ENCODE measurements around the gene ERLEC1. TPM values are rescaled to one million over a fixed set of nuclear protein-coding genes. Genes with fewer than 3 reads are reported as not detected.
A peak's percentile ranks its signal among the peaks of the same experiment; 100 is the strongest.

ERLEC1 gene
- polyA plus RNA-seq: 10 to 100 TPM; 13.0 to 78.8 (median 31.2) TPM
- long read RNA-seq, donor 1: 0 reads
- long read RNA-seq, donor 2, partial matches to known transcripts: 0 of 5 reads
- long read RNA-seq, donor 2, other reads (novel, unspliced or antisense): 0 of 5 reads
- long read RNA-seq, donor 3, transcript ERLEC1-201 (14 exons, 2,433 nt): major isoform, 6 of 16 reads
- long read RNA-seq, donor 3, partial matches to known transcripts: 7 of 16 reads
- long read RNA-seq, donor 3, other reads (novel, unspliced or antisense): 0 of 16 reads
- long read RNA-seq, donor 4, partial matches to known transcripts: 0 of 1 reads
- long read RNA-seq, donor 4, other reads (novel, unspliced or antisense): 0 of 1 reads
- long read RNA-seq, donor 5, partial matches to known transcripts: 0 of 1 reads
- long read RNA-seq, donor 5, other reads (novel, unspliced or antisense): 0 of 1 reads
- long read RNA-seq, donor 6, transcript ERLEC1-201 (14 exons, 2,433 nt): major isoform, 13 of 19 reads
- long read RNA-seq, donor 6, partial matches to known transcripts: 5 of 19 reads
- long read RNA-seq, donor 6, other reads (novel, unspliced or antisense): 0 of 19 reads
- long read RNA-seq, donor 7: 0 reads
- long read RNA-seq, donor 8: 0 reads
- long read RNA-seq, donor 9, transcript ERLEC1-201 (14 exons, 2,433 nt): major isoform, 8 of 10 reads
- long read RNA-seq, donor 9, partial matches to known transcripts: 0 of 10 reads
- long read RNA-seq, donor 9, other reads (novel, unspliced or antisense): 0 of 10 reads
- long read RNA-seq, donor 10, transcript ERLEC1-201 (14 exons, 2,433 nt): major isoform, 10 of 24 reads
- long read RNA-seq, donor 10, partial matches to known transcripts: 10 of 24 reads
- long read RNA-seq, donor 10, other reads (novel, unspliced or antisense): 0 of 24 reads

GRCh38 chr2:53786705-53787613 is at the start of gene ERLEC1, which contains the start of gene ASB3:
Gene ERLEC1, plus strand, starts transcription at chr2:53787044. Its CDS starts 167 bp downstream, at chr2:53787211.
Gene ASB3, minus strand, starts transcription at chr2:53786953. Its CDS starts 21,381 bp downstream, at chr2:53765572.
- H3K27me3 ChIP-seq (ENCODE audit: control insufficient read depth in 3 of 3, insufficient read depth in 3 of 3, low read length in 3 of 3): no peaks in the 10 kb centered on the region
- no peak for FAIRE-seq
- peak; percentile 86 to 93 for DNase-seq
- peak within 1 kb of the TSS; percentile 63 to 89 (median 84) for H3K4me3 ChIP-seq (ENCODE audit: low read depth in 1 of 3, low read length in 3 of 3)
- peaks cover 0 to 1% (median 0%) of the 10 kb centered on the region in 3 donors for H3K36me3 ChIP-seq (ENCODE audit: control insufficient read depth in 3 of 3, insufficient read depth in 2 of 3, low read depth in 1 of 3, low read length in 3 of 3)
- peaks cover 6 to 12% (median 11%) of the 10 kb centered on the region in 3 donors for H3K4me1 ChIP-seq (ENCODE audit: control insufficient read depth in 3 of 3, insufficient read depth in 2 of 3, low read depth in 1 of 3, low read length in 2 of 3)
- 0% methylated on average over 54 to 77 of the region's 77 CpGs for WGBS, 3 donors
- peak within 1 kb of the TSS; percentile 75 to 87 (median 79) for H3K27ac ChIP-seq (ENCODE audit: low read depth in 1 of 3, low read length in 2 of 3)
- no peaks in the 10 kb centered on the region for H3K9me3 ChIP-seq (ENCODE audit: control insufficient read depth in 2 of 2, insufficient read depth in 1 of 2, low read depth in 1 of 2, low read length in 1 of 2)

- Histone ChIP-seq H3K36me3 (ENCODE audit: control insufficient read depth in 3 of 3, insufficient read depth in 2 of 3, low read depth in 1 of 3, low read length in 3 of 3) (peaks cover 0 to 7% (median 2%) of the 10 kb centered on the region in 3 donors), H3K4me3 (ENCODE audit: low read depth in 1 of 3, low read length in 3 of 3) (no peak overlapping the region), H3K4me1 (ENCODE audit: control insufficient read depth in 3 of 3, insufficient read depth in 2 of 3, low read depth in 1 of 3, low read length in 2 of 3) (no peaks in the 10 kb centered on the region), H3K27me3 (ENCODE audit: control insufficient read depth in 3 of 3, insufficient read depth in 3 of 3, low read length in 3 of 3) (no peaks in the 10 kb centered on the region), H3K9me3 (ENCODE audit: control insufficient read depth in 2 of 2, insufficient read depth in 1 of 2, low read depth in 1 of 2, low read length in 1 of 2) (no peaks in the 10 kb centered on the region), H3K27ac (ENCODE audit: low read depth in 1 of 3, low read length in 2 of 3) (no peak overlapping the region)
- DNase-seq (no peak), FAIRE-seq (no peak)
- 93 to 96% (median 95%) methylated on average over 5 of the region's 5 CpGs for WGBS, 3 donors
These were observed 49.8 kb upstream of the ERLEC1 start for GRCh38 chr2:53737091-53737490.

- Histone ChIP-seq H3K27ac (ENCODE audit: low read depth in 1 of 3, low read length in 2 of 3) (no peak overlapping the region), H3K4me3 (ENCODE audit: low read depth in 1 of 3, low read length in 3 of 3) (no peak overlapping the region), H3K36me3 (ENCODE audit: control insufficient read depth in 3 of 3, insufficient read depth in 2 of 3, low read depth in 1 of 3, low read length in 3 of 3) (peaks cover 0 to 2% (median 2%) of the 10 kb centered on the region in 3 donors), H3K27me3 (ENCODE audit: control insufficient read depth in 3 of 3, insufficient read depth in 3 of 3, low read length in 3 of 3) (no peaks in the 10 kb centered on the region), H3K4me1 (ENCODE audit: control insufficient read depth in 3 of 3, insufficient read depth in 2 of 3, low read depth in 1 of 3, low read length in 2 of 3) (no peaks in the 10 kb centered on the region), H3K9me3 (ENCODE audit: control insufficient read depth in 2 of 2, insufficient read depth in 1 of 2, low read depth in 1 of 2, low read length in 1 of 2) (no peaks in the 10 kb centered on the region)
- DNase-seq (no peak), FAIRE-seq (no peak)
- WGBS, 3 donors: 74 to 95% (median 83%) methylated on average over 1 of the region's 1 CpG
These were observed 47.8 kb upstream of the ERLEC1 start for GRCh38 chr2:53739032-53739431.

GRCh38 chr2:53740170-53740569 is 46.7 kb upstream of the ERLEC1 start:
- no peak overlapping the region for H3K4me3 ChIP-seq (ENCODE audit: low read depth in 1 of 3, low read length in 3 of 3)
- no peaks in the 10 kb centered on the region for H3K27me3 ChIP-seq (ENCODE audit: control insufficient read depth in 3 of 3, insufficient read depth in 3 of 3, low read length in 3 of 3)
- H3K27ac ChIP-seq (ENCODE audit: low read depth in 1 of 3, low read length in 2 of 3): no peak overlapping the region
- FAIRE-seq (peak; percentile 23), DNase-seq (peak; percentile 4)
- H3K9me3 ChIP-seq (ENCODE audit: control insufficient read depth in 2 of 2, insufficient read depth in 1 of 2, low read depth in 1 of 2, low read length in 1 of 2): no peaks in the 10 kb centered on the region
- no peaks in the 10 kb centered on the region for H3K4me1 ChIP-seq (ENCODE audit: control insufficient read depth in 3 of 3, insufficient read depth in 2 of 3, low read depth in 1 of 3, low read length in 2 of 3)
- peaks cover 0 to 3% (median 2%) of the 10 kb centered on the region in 3 donors for H3K36me3 ChIP-seq (ENCODE audit: control insufficient read depth in 3 of 3, insufficient read depth in 2 of 3, low read depth in 1 of 3, low read length in 3 of 3)

GRCh38 chr2:53744395-53745065 is 42.3 kb upstream of the ERLEC1 start:
- WGBS, 3 donors: 81 to 96% (median 87%) methylated on average over 2 of the region's 2 CpGs
- Histone ChIP-seq H3K4me1 (ENCODE audit: control insufficient read depth in 3 of 3, insufficient read depth in 2 of 3, low read depth in 1 of 3, low read length in 2 of 3) (no peaks in the 10 kb centered on the region), H3K36me3 (ENCODE audit: control insufficient read depth in 3 of 3, insufficient read depth in 2 of 3, low read depth in 1 of 3, low read length in 3 of 3) (peaks cover 0 to 6% (median 4%) of the 10 kb centered on the region in 3 donors), H3K4me3 (ENCODE audit: low read depth in 1 of 3, low read length in 3 of 3) (no peak overlapping the region), H3K9me3 (ENCODE audit: control insufficient read depth in 2 of 2, insufficient read depth in 1 of 2, low read depth in 1 of 2, low read length in 1 of 2) (no peaks in the 10 kb centered on the region), H3K27ac (ENCODE audit: low read depth in 1 of 3, low read length in 2 of 3) (no peak overlapping the region), H3K27me3 (ENCODE audit: control insufficient read depth in 3 of 3, insufficient read depth in 3 of 3, low read length in 3 of 3) (no peaks in the 10 kb centered on the region)
- DNase-seq (no peak), FAIRE-seq (no peak)

- Histone ChIP-seq H3K9me3 (ENCODE audit: control insufficient read depth in 2 of 2, insufficient read depth in 1 of 2, low read depth in 1 of 2, low read length in 1 of 2) (no peaks in the 10 kb centered on the region), H3K4me3 (ENCODE audit: low read depth in 1 of 3, low read length in 3 of 3) (no peak overlapping the region), H3K4me1 (ENCODE audit: control insufficient read depth in 3 of 3, insufficient read depth in 2 of 3, low read depth in 1 of 3, low read length in 2 of 3) (no peaks in the 10 kb centered on the region), H3K27ac (ENCODE audit: low read depth in 1 of 3, low read length in 2 of 3) (no peak overlapping the region), H3K27me3 (ENCODE audit: control insufficient read depth in 3 of 3, insufficient read depth in 3 of 3, low read length in 3 of 3) (no peaks in the 10 kb centered on the region), H3K36me3 (ENCODE audit: control insufficient read depth in 3 of 3, insufficient read depth in 2 of 3, low read depth in 1 of 3, low read length in 3 of 3) (peaks cover 0 to 3% (median 2%) of the 10 kb centered on the region in 3 donors)
- DNase-seq (no peak), FAIRE-seq (no peak)
- WGBS, 3 donors: 76 to 87% (median 84%) methylated on average over 4 of the region's 4 CpGs
These were observed 36.6 kb upstream of the ERLEC1 start for GRCh38 chr2:53750041-53750768.

GRCh38 chr2:53751728-53752127 is 35.1 kb upstream of the ERLEC1 start:
- FAIRE-seq: no peak

More at GRCh38 chr2:53751728-53752127, 35.1 kb upstream of the ERLEC1 start:
- peaks cover 0 to 3% of the 10 kb centered on the region in 2 donors for H3K9me3 ChIP-seq (ENCODE audit: control insufficient read depth in 2 of 2, insufficient read depth in 1 of 2, low read depth in 1 of 2, low read length in 1 of 2)
- H3K27me3 ChIP-seq (ENCODE audit: control insufficient read depth in 3 of 3, insufficient read depth in 3 of 3, low read length in 3 of 3): no peaks in the 10 kb centered on the region
- H3K4me3 ChIP-seq (ENCODE audit: low read depth in 1 of 3, low read length in 3 of 3): no peak overlapping the region
- H3K4me1 ChIP-seq (ENCODE audit: control insufficient read depth in 3 of 3, insufficient read depth in 2 of 3, low read depth in 1 of 3, low read length in 2 of 3): no peaks in the 10 kb centered on the region
- H3K36me3 ChIP-seq (ENCODE audit: control insufficient read depth in 3 of 3, insufficient read depth in 2 of 3, low read depth in 1 of 3, low read length in 3 of 3): peaks cover 0 to 6% (median 6%) of the 10 kb centered on the region in 3 donors
- H3K27ac ChIP-seq (ENCODE audit: low read depth in 1 of 3, low read length in 2 of 3): no peak overlapping the region
- WGBS, 3 donors: 60 to 79% (median 62%) methylated on average over 1 of the region's 1 CpG
- DNase-seq: no peak
